Progenitor cell of endocrine pancreas (in vitro differentiated cells): ENCODE results near the gene CADM1. TPM values are rescaled to one million over a fixed set of nuclear protein-coding genes. Genes with fewer than 3 reads are reported as not detected.

Source experiments
- DNase-seq: peaks from one replicate; pipeline ENCODE4 v3.0.0; 2021; ENCODE audit warnings: low spot score; ENCODE audit not compliant: unreplicated experiment
- H3K27ac Mint-ChIP-seq: 2 replicates; pipeline ENCODE4 v1.8.0; 2021; ENCODE audit warnings: mild to moderate bottlenecking, moderate library complexity, mixed read lengths
- H3K27me3 Mint-ChIP-seq: 2 replicates; pipeline ENCODE4 v1.8.0; 2021; ENCODE audit warnings: mixed read lengths
- H3K36me3 Mint-ChIP-seq: 2 replicates; pipeline ENCODE4 v1.8.0; 2022; ENCODE audit warnings: mixed read lengths; ENCODE audit not compliant: insufficient read depth
- H3K4me1 Mint-ChIP-seq: 2 replicates; pipeline ENCODE4 v1.8.0; 2021; ENCODE audit warnings: low read depth, mixed read lengths
- H3K4me3 Mint-ChIP-seq: 2 replicates; pipeline ENCODE4 v1.8.0; 2021; ENCODE audit warnings: low read depth, mild to moderate bottlenecking, moderate library complexity, mixed read lengths
- H3K9me3 Mint-ChIP-seq: 2 replicates; pipeline ENCODE4 v1.8.0; 2021; ENCODE audit warnings: low read depth, mixed read lengths
- total RNA-seq: library from RNA; stranded (reverse); gene quantifications from 2 replicates; pipeline ENCODE4 v1.2.1, GENCODE V29; 2021
- TF ChIP-seq, protein P1 (sequence below): fragments of 200-600 bp; sonication (generic); IDR thresholded peaks from one replicate; pipeline ENCODE4 v1.5.0; 2021; ENCODE audit warnings: antibody characterized with exemption, mild to moderate bottlenecking; ENCODE audit not compliant: unreplicated experiment

CADM1 gene
- total RNA-seq, 1 donor from 2014 or later: 147 TPM

DNA sequence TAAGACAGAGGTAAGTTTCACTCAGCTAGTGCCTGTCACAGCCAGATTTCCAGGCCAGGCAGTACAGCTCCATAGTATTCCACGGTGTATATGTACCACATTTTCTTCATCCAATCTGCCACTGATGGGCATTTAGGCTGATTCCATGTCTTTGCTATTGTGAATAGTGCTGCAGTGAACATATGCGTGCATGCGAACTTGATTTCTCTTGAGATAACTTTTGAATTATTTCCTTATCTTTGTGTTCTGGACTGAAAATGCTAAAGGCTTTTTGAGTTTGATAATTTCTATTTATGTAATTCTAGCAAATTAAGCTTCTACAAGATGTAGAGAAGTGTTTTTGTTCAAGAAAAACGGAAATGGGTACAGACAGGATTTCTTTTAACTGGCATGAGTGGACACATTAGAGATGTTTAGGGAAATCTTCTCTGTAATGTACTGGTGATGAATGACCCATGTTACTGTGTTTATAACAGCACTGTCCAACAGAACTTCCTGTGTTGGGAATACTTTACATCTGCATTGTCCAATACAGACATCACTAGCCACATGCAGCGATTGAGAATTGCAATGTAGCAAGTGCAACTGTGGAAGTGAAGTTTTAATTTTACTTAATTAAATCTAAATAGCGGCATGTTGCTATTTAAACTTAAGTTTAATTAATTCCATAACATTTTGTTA is 151.3 kb downstream of the CADM1 start:
- no peaks in the 10 kb centered on the region for H3K27me3 Mint-ChIP-seq
- peaks cover 4% of the 10 kb centered on the region for H3K4me1 Mint-ChIP-seq

DNA sequence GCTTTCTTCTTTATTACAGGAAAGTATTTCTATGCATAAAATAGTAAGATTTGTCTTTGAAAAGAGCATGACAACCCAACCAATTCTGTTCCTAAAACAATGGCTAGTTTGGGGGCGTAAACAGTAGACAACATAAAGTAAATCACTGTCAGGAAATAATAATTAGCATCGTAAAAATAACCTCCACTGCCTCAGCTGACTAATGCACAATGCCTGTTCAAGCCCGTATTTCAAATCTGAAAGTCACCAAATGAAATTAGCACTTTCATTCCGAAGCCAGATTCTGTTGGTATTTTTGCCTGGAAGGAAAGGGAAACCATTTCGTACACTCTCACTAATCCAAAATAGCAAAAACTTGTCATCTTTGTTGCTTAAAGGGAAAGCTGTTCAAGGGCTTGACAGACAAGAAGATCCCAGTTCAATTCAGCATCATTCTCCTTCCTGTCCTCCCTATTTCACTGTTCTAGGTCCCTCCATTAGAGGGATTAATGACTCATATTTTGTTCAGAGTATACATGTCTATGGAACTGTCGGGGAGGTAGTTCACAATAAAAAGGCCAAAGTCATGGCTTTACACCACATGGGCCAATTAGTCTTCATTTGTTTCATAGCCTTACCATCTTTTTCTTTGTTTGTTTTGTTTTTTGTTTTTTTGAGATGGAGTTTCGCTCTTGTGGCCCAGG is 154.7 kb downstream of the CADM1 start:
- no peak overlapping the region for H3K27ac Mint-ChIP-seq
- no peak overlapping the region for H3K4me3 Mint-ChIP-seq
- no peaks in the 10 kb centered on the region for H3K4me1 Mint-ChIP-seq
- H3K9me3 Mint-ChIP-seq: no peaks in the 10 kb centered on the region
- TF ChIP-seq, protein P1, sequence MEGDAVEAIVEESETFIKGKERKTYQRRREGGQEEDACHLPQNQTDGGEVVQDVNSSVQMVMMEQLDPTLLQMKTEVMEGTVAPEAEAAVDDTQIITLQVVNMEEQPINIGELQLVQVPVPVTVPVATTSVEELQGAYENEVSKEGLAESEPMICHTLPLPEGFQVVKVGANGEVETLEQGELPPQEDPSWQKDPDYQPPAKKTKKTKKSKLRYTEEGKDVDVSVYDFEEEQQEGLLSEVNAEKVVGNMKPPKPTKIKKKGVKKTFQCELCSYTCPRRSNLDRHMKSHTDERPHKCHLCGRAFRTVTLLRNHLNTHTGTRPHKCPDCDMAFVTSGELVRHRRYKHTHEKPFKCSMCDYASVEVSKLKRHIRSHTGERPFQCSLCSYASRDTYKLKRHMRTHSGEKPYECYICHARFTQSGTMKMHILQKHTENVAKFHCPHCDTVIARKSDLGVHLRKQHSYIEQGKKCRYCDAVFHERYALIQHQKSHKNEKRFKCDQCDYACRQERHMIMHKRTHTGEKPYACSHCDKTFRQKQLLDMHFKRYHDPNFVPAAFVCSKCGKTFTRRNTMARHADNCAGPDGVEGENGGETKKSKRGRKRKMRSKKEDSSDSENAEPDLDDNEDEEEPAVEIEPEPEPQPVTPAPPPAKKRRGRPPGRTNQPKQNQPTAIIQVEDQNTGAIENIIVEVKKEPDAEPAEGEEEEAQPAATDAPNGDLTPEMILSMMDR: no peak
- no peak for DNase-seq
- H3K27me3 Mint-ChIP-seq: no peaks in the 10 kb centered on the region
- H3K36me3 Mint-ChIP-seq: peaks cover 1% of the 10 kb centered on the region

More for the DNA sequence above, 151.3 kb downstream of the CADM1 start:
- H3K27ac Mint-ChIP-seq: no peak overlapping the region
- no peaks in the 10 kb centered on the region for H3K9me3 Mint-ChIP-seq
- TF ChIP-seq, protein P1: no peak
- H3K36me3 Mint-ChIP-seq: peaks cover 1% of the 10 kb centered on the region
- no peak for DNase-seq
- no peak overlapping the region for H3K4me3 Mint-ChIP-seq

DNA sequence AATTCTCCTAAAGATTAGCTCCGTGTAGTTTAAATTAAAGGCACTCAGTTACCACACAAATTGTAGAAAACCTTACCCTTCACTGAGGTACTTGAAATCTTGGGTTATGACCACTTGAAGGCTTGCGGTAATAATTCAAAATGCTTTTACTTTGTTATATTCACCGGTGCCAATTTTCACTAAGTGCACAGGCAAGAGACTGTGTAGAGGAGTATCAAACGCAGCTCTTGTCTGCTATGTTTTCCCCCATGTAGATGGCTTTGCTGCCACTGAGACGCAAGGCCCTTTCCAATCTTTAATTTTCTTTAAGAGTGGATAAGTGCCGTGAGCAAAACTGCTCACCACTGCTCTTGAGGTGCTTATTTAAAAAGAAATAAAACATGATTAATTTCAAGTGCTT is 155.8 kb downstream of the CADM1 start:
- TF ChIP-seq, protein P1: no peak
- H3K27ac Mint-ChIP-seq: no peak overlapping the region
- DNase-seq: no peak
- no peaks in the 10 kb centered on the region for H3K4me1 Mint-ChIP-seq
- peaks cover 1% of the 10 kb centered on the region for H3K36me3 Mint-ChIP-seq
- H3K27me3 Mint-ChIP-seq: no peaks in the 10 kb centered on the region
- H3K4me3 Mint-ChIP-seq: no peak overlapping the region
- H3K9me3 Mint-ChIP-seq: no peaks in the 10 kb centered on the region

DNA sequence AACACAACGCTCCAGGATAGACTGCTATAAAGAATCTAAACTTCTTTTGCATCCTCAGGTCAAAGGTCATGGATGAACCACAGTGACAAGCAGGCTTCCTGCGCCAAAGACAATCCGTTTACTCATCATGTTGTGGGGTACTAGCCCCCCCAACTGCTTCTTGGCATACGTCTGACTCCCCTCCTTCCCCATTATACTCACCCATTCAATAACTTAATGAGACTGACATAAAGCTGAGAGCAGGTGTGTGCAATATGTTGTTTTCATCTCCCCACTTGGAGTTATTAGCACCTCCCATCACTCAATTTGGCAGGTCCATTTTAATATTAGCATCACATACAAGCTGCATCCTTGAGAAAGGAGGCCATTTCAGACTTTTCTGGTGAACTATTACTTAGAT is 157.1 kb downstream of the CADM1 start:
- H3K9me3 Mint-ChIP-seq: no peaks in the 10 kb centered on the region
- no peak overlapping the region for H3K27ac Mint-ChIP-seq
- no peaks in the 10 kb centered on the region for H3K27me3 Mint-ChIP-seq
- no peak overlapping the region for H3K4me3 Mint-ChIP-seq
- DNase-seq: no peak
- peaks cover 1% of the 10 kb centered on the region for H3K36me3 Mint-ChIP-seq
- no peaks in the 10 kb centered on the region for H3K4me1 Mint-ChIP-seq
- TF ChIP-seq, protein P1: no peak

DNA sequence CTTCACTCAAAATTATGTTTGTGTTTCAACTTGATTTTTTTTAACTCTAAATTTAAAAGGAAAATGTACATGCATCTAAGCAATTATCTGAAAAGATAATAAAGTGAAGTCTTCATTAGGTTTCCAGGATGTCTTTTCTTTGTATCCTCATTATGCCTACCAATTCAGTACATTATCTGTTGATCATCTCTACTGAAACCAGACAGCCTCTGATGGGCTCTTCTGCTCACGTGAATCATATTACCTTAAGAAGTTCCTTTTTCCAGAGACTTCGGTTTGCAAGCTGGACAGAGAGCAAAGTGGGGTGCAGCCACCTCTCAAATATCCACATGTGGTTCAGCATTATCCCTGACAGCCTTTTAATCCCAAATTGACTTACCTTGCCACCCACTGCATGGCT is 158.4 kb downstream of the CADM1 start:
- no peak overlapping the region for H3K4me3 Mint-ChIP-seq
- no peaks in the 10 kb centered on the region for H3K27me3 Mint-ChIP-seq
- no peak overlapping the region for H3K27ac Mint-ChIP-seq
- H3K9me3 Mint-ChIP-seq: no peaks in the 10 kb centered on the region
- no peak for DNase-seq
- H3K36me3 Mint-ChIP-seq: peaks cover 1% of the 10 kb centered on the region
- H3K4me1 Mint-ChIP-seq: no peaks in the 10 kb centered on the region
- TF ChIP-seq, protein P1: no peak
